GM19025 (cell line): ENCODE results near the gene MLLT10.

Experiments
- ATAC-seq: cut with Tn5 transposase; IDR thresholded peaks from one replicate; pipeline ENCODE4 v1.9.1; 2021; ENCODE audit warnings: mild to moderate bottlenecking, low read depth, moderate library complexity; ENCODE audit not compliant: unreplicated experiment

The MLLT10 gene

DNA sequence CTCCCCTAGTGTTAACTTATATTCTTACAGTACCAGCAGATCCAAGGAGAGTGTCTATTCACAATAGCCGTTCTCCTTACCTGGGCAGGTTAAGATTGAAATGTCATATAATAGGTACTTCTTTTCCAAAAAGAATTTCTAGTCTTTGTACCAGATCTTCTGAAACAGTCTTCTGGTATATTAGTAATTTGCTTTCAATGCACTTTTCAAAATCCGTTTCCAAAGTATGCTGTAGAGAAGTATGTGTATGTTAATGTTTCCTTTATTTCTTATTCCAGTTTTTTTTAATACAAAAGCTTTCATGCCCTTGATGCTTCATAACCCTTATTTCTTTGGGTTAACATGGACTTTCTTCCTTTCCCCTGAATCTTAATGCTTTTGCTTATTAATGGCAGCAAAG lies 188.2 kb downstream of the MLLT10 start:
- no peak for ATAC-seq

DNA sequence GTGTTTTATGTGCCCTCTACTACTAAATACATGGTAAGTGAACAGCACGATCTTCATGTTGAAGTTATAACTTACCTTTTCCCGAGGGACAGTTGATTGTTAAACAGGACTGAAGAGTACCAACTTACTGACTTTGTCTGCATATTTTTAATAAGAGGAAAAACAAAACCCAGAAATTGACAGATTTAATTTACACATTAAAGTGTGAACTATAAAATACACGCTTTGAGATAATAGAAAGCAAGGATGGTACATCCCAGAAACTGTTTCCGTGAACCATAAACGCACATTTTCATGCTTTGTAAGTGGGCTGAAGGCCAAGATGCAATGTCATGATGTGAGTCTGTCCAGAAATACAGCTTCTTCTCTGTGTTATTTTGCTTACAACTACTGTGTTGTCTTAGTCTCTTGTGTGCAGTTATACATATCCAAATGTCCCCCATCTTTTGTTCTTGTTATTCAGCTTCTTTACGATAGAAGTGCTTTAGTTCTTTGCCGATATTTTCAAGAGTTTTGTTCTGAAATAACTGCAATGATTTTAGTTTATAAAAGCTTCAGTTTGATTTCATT lies 190.1 kb downstream of the MLLT10 start:
- ATAC-seq: no peak

DNA sequence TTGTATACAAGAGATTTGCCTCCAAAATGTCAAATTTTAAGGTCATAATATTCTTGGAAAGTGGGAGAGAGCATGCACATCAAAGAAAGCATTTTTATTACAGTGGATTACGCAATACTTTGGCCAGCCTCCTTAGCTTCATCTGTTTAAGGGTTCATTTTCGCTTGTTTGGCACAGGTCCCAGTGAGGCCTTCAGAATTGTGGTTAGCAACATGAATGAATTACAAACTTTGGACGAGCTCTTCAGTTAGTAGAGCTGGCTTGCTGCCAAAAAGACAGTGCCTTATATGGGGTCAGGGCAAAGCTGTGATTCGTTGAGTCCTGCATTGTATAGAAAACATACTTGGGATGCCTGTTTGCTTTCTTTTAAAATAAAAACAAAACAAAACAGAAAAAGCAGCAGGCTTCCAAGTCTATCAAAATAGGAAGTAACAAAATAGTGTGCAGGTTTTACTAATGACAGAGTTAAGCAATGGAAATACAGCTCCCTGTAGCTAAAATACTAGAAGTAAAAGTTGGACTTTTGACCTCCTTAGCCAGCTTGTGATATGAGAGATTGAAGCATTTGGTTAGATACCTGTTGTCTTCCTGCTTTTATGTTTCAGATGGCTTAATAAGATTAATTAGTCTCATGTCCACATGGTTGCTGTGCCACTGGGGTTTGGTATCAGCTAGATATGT lies 190.8 kb downstream of the MLLT10 start:
- peak; percentile 92 for ATAC-seq

DNA sequence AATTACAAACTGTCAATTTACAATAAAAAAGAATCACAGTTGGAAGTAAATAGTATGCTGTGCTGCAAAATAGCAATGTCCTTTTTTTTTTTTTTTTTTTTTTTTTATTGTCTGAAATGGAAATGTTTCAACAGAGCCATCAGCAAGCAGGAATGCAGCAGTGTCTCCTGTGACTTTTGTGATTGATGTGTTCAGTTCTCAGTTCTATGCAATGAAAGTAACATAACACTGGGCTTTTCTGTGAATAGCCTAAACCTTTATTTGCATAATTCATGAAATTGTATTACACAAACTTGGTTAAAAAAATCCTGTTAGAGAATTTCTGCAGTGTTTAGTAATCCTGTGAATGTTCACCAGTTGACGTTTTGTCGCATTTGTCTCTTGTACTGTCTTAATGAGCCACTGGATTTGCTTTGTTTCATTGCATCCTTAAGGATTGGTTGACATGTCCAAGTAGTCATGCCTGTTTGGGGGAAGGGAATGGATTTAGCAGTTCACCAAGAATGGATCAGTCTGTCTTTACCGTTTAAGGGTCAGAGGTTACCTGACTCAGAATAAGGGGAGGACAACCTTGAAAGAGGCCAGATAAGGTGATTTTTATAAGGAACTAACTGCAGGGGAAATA lies 192.7 kb downstream of the MLLT10 start:
- no peak for ATAC-seq

DNA sequence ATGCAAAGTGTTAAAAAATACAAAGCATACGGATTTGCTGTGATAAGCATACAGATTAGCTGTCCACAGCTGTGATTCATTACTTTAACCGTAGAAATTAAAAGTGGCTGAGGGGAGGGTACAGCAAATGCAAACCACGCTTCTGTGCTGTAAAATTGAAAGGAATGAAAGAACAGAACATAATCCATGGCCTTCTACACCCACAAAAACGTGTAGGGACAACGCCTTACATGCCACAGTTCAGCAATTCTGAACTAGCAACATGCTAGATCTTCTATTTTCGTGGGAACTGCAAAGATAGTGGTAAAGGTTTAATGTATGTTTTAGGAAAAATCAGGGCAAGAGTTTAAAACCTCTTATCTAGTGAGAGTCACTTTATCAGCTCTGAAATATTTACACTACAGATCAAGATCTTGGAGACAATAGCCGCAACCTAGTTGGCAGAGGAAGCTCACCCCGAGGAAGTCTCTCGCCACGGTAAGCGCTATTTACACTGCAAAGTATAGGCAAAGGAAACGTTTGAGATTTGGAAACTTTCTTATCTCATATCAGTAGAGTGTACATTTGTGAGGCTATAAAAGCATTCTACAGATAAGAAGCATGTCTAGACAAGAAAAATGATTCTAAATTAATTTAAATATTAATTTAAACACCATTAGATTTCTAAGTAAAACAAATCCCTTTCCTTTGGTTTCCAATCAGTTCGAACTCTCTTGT lies 193.6 kb downstream of the MLLT10 start:
- no peak for ATAC-seq

DNA sequence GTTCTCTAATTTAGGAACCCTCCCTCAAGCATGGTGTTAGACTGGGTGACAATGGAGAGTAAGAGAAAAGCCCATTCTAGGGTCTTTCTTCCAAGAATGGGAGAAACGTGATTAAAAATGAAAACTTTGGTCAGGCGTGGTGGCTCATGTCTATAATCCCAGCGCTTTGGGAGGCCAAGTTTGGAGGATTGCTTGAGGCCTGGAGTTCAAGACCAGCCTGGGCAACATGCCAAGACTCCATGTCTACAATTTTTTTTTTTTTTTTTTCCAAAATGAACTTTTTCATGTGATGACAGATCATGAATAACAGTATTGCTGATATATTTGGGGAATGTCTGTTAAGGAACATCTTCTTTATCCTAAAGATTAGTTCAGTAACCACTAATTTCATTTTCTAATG lies 194.6 kb downstream of the MLLT10 start:
- ATAC-seq: no peak

DNA sequence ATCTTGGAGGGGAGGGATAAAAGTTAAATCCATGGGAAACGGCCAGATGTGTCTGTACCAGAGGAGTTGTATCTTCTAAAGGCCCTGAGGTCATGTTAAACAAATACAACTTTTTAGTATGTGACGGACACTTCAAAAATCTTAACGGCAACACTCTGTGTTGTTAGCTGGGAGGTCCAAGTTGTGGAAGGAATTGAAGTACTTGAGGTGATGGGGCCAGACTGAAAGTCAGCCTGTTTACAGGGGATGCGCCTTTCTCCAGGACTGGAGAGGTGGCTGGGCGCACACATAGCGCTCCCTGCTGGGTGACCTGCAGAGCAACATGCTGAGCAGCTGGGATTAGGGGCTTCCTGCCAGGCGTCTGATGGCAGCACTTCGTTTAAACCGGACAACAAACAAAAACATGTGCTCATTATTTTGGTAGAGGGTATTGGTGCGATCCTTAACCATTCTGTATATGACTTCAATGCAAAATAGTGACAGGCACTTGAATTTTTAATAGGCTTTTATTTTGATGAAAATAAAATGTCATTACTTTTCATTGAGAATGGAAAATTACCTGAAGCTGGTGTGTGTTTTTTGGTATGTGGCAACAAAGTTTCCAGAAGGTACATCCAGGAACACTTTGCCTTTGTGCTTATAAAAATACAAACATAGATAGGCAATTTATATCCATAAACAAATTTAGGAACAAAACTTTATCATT lies 198.2 kb downstream of the MLLT10 start:
- ATAC-seq: no peak

DNA sequence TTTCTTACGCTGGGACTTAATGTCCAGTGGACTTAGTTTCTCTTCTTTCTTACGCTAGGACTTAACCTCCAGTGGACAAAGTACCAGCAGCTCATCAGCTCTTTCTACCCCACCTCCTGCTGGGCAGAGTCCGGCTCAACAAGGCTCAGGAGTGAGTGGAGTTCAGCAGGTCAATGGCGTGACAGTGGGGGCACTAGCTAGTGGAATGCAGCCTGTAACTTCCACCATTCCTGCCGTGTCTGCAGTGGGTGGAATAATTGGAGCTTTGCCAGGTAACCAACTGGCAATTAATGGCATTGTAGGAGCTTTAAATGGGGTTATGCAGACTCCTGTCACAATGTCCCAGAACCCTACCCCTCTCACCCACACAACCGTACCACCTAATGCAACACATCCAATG lies 199.7 kb downstream of the MLLT10 start:
- ATAC-seq: no peak

DNA sequence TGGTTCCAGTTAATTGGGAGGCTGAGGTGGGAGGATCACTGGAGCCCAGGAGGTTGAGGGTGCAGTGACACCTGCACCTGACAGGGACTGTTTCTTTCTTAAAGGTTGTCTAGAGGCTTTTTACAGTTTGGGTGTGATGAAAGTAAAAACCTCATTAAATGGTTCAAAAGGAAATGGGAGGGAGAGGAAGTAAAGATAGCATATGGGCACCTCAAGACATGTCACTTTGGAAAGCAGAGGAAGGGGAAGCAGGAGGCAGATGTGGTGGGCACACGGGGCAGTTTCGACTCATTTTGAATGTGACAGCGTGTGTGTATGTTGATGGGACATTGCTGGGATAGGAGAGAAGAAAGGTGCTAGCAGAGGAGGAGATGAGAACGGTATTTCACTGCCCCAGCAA lies 203.1 kb downstream of the MLLT10 start:
- no peak for ATAC-seq

DNA sequence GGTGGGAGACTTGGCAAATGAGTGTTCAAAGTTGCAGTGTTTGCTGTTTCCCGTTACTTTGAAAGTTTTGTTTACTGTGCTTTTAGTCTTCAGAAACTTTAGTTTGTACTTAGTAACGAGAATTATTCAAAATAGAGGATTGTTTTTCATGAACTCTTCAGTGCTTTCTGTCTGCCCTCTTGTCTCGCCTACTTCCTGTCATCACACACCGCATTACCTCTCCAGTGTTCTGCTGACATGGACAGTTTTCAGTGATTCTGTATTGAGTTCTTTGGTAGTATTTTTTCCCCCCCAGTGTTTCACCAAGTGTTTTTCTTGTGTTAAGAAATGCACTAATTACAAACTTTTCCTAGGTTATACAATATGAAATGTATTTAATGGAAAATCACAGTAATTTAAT lies 207.0 kb downstream of the MLLT10 start:
- ATAC-seq: no peak

DNA sequence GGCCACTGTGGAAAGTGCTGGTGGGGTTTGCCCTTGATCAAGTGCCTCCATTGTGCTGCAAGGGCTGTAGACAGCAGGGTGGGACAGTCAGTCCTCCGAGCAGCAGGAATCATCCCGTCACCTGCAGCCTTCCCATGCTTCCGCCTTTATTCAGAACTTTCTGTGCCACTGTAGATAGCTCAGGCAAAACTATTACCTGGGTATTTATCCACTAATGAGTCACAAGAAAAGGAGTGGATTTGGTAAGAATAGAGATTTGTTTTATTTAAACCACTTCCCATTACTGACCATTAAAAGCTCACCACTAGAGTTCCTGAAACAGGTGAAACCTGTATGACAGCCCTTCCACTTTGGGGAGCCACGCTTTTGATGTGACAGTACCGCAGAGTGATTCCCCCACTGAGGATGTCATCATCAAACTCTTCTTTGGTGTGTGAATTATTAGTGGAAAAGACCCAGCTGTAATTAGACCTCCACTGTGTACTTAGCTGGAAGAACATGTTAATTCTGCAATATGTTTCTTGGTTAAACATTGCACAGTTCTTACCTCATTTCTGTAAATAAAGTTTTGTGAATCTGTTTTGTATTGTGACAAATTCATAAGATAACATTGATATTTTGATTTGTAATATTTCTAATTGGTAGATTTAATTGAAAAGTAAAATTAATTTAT lies 208.8 kb downstream of the MLLT10 start:
- ATAC-seq: no peak

DNA sequence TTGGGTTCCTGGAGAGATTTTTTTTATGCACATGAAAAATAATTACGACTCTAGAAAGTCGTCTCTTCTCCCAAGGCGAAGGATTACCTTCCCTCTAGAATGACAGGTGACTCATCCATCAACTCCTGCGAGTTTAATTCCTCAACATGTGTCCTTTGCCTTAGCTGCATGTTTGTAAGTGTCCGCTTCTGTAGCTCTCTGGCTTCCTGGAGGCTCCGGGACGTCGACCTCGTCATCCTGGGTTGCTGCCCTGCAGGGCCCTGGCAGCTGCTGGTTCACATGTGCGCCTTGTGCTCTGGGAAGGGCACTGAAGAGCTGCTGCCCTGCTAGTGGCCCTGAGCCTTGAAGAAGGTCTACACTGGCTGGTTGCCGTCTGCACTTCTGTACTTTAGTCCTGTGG lies 210.2 kb downstream of the MLLT10 start:
- no peak for ATAC-seq

DNA sequence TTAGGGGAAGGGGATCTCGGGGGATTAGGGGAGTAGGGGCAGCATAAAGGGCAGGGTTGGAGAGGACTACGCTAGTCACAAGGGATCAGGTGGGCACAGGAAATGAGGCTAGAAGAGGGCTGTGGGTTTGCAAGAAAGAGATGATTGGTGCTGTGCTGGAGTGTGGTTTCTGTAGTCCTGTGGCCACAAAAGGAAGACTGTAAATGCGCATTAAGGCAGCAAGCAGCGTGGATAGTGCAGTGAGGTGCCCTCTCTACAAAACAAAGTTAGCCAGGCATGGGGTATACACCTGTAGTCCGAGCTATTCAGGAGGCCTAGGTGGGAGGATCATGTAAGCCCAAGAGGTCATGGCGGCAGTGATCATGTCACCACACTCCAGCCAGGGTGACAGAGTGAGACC lies 212.1 kb downstream of the MLLT10 start:
- no peak for ATAC-seq

DNA sequence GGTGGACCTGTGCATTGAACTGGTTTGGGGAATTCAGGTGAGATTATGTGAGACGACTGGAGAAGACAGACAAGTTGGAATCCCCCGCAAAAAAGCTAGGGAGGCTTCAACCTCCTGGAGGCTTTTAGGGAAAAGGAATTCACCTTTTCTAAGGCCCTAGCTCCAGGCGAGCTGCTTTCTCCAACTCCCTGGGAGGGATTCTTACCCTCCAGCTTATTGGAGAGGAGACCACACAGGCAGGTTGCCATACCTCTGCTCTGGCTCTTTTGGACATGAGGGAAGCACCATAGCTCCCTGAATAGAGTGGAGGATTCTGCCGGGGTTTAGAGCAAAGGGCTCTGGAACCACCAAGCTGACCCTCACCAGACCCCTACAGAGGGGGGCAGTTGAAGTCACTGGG lies 213.8 kb downstream of the MLLT10 start:
- no peak for ATAC-seq

DNA sequence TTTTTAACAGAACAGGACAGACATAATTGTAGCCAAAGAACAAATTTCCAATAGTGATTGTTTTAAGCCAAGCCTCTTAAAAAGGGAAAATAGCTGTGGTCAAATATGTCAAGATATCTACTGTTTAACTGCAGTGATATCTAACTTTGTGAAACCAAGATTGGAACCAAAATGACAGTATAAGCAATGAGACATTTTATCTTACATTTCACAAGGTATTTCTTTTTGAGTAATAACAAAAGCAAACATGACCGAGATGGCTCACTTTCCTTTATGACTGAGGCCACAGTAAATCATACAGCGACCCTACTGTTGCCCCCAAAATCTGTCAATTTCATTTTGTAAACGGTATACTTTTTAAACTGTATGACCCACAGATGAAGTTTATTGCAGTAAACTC lies 215.8 kb downstream of the MLLT10 start:
- ATAC-seq: no peak

DNA sequence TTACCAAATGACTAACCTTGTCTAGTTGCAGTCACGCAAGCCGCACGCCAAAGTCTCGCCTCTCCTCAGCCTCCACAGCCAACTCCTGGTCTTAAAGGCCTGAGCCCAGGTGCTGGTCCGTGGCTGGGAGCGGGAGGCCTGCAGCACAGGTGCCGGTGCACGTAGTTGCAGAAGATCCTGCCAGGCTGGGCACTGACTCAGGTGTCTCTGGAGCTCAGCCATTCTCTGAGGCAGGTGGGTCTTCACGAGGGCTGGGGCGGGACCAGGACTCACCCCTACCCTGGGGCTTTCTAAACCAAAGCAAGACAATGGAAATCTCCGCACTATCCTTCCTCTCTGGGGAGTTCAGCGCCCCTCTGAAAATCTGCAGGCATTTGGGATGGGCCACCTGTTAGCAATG lies 216.4 kb downstream of the MLLT10 start:
- ATAC-seq: no peak

DNA sequence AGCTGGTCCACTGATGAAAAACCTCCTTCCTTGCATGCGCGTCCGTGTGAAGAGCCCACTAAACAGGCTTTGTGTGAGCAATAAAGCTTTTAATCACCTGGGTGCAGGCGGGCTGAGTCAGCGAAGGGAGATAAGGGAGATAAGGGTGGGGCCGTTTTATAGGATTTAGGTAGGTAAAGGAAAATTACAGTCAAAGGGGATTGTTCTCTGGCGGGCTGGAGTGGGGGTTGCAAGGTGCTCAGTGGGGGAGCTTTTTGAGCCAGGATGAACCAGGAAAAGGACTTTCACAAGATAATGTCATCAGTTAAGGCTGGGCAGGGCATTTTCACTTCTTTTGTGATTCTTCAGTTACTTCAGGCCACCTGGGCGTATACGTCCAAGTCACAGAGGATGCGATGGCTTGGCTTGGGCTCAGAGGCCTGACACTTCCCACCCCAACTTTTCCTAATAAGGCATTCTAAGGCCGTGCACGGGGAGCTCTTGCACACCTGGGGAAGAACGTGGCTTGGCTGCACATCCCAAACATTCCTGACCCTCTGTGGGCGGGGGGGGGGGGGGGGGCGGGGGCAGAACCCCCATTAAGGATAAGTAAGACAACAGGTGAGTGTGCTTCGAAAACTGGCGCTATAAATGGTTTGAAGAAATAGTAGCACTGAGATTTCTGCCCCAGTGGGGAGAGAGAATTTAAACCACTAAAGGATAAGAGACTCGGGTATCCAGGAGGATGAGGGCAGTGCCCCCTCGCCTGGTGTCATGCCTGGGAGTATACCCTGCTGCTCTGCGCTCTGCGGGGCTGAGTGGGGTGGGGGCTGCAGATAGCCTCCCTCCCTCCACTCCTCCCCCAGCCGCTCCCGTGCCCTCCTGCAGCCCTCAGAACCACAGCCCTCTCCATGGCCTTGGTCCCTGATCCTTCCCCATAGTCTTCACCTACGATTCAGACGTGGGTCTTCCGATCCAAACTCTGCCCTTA lies 217.6 kb downstream of the MLLT10 start:
- ATAC-seq: no peak

DNA sequence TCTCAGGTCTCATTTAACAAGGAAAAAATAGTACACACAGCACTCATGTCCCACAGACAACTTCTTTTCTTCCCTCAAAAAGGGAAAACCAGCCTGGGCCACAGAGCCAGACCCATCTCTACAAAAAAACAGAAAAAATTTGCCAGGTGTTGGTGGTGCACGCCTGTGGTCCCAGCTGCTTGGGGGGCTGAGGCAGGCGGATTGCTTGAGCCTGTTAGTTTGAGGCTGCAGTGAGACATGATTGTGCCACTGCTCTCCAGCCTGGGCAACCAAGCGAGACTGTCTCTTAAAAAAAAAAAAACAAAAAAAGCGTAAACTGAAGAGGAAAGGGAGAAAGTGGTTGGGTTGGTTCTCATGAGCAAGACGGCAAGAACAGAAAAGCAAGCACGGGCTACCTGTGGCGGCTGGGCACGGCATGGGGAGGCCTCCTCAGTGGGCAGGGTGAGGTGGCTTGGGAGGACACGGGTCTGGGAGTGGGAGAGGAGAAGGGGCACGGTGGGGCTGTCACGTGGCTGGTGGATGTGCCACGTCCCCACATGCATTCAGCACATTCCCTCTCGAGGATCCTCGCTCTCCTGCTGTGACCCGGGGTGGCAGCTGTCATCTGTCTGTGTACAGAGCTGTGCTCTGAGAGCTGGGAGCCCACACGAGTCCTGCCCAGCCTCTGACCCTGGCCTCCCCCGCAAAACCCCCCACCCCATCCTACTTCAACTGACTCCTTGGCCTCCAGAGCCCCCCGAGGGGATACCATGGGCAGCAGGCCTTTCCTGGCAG lies 219.7 kb downstream of the MLLT10 start:
- ATAC-seq: no peak
